HG03039 (cell line): ENCODE results near the gene TMEM141.
"Not testable (repeated sequence)": the region's sequence is repeated elsewhere in the genome, so short reads cannot be mapped to it uniquely, and the experiment has no call there.

Experiments used
- ATAC-seq: cut with Tn5 transposase; IDR thresholded peaks from one replicate; pipeline ENCODE4 v1.9.1; 2021; ENCODE audit warnings: mild to moderate bottlenecking, moderate library complexity; ENCODE audit not compliant: unreplicated experiment

Gene TMEM141

DNA sequence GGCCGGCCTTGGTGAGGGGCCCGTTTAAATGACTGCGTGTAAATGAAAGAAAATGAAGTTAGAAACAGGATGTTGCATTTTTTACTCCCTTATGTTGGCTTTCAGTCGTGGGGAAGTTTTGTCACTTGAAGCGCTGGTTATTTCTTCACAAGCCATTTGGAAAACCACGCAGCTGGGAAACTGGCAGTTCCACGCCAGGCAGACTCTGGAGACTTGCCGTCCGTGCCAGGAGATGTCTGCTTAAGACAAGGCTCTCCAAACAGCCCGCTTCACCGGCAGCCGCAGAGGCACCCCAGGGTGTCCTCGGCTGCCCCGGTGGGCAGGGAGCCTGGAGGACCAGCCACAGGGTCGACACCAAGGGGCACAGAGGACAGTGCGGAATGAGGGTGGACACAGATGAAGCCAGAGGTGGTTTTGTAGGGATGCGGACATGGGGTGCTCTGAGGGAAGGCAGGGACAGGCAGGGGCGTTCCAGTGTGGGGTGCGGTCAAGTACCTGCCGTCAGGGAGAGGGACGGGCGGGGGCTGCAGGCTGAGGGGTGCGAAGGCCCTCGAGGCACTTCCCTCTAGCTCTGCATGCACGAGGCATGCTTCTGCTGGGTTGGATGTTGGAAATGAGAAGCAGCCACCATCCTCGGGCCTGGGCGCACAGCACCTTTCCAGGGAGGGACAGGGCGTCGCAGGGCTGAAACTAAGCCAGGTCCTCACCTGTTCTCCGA, 40.0 kb downstream of the TMEM141 start:
- no peak for ATAC-seq

DNA sequence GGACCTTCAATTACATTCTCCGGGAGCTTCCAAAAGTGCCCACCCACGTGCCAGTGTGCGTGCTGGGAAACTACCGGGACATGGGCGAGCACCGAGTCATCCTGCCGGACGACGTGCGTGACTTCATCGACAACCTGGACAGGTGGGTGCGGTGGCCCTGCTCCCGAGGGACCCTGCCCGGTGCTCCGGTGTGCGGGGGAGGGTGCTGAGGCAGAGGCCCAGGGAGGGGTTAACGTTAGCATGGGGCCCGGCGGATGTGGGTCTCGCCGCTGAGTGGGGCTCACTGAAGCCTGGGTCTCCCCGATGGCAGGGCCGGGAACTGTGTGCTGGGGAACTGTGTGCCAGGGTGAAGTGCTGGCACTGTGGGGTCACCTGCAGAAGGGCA, 40.6 kb downstream of the TMEM141 start:
- ATAC-seq = no peak

DNA sequence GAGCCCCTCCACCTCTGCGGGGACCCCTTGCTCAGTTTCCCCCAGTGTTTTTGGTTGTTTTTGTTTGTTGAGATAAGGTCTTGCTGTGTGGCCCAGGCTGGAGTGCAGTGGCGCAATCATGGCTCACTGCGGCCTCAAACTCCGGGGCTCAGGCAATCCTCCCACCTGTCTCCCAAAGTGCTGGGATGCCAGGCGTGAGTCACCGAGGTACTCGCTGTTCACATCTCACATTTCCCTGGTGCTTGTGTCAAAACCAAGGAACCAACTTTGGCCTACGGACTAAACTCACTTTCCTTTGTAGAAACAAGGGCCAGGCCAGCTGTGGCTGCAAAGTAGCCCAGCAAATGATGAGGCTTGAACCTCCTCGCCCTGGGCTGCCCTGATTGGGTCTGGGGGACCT, 41.4 kb downstream of the TMEM141 start:
- ATAC-seq = no peak

DNA sequence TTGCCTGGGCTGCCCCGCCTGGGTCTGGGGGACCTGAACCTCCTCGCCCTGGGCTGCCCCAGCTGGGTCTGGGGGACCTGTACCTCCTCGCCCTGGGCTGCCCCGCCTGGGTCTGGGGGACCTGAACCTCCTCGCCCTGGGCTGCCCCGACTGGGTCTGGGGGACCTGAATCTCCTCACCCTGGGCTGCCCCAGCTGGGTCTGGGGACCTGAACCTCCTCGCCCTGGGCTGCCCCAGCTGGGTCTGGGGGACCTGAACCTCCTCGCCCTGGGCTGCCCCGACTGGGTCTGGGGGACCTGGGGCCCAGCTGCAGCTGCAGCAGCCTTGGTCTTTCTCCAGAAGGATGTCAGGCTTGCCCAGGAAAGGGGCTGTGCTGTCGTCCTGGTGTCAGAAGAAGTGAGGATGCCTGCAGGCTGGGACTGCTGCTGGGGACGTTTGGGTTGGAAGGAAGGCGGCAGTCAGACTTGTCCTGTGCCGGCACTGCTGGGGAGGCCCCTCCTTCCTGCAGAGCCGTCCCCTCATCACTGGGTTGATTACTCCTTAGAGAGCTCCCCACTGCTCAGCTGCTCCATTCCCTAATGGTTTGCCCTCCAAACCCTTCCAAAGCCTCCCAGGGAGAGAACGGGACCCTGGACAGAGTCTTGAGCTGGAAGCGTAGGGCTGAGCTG, 42.4 kb downstream of the TMEM141 start:
- ATAC-seq = not testable (repeated sequence)

DNA sequence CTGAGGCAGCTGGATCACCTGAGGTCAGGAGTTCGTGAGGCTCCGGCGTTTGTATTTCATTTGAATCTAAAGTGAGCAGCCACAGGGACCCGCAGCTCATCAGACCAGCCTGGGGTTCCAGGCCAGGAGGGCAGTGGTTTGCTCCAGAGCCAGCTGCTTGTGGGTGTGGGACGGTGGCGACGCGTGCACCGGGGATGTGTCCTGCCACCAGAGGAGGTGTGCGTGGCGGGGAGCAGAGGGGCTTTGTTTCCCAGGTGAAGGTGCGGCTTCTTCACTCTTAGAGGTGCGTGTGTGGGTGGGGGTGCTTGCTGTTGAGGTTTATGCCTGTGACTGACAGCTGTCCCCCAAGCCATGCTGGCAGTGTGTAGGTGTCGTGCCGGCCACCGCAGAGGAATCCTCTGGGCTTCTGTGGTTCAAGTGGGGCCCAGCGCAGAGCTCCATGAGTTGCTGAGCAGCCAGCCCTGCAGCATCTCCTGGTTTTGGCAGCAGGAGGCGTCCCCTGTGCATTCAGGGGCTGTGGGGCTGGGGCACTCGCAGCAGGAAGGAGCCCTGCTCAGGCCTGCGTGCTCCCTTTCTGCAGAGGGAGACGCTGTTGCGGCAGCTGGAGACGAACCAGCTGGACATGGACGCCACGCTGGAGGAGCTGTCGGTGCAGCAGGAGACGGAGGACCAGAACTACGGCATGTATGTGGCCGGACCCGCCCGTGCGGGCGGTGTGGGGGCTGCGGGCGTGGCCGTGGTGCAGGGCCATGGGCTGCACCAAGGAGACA, 44.2 kb downstream of the TMEM141 start:
- no peak for ATAC-seq

DNA sequence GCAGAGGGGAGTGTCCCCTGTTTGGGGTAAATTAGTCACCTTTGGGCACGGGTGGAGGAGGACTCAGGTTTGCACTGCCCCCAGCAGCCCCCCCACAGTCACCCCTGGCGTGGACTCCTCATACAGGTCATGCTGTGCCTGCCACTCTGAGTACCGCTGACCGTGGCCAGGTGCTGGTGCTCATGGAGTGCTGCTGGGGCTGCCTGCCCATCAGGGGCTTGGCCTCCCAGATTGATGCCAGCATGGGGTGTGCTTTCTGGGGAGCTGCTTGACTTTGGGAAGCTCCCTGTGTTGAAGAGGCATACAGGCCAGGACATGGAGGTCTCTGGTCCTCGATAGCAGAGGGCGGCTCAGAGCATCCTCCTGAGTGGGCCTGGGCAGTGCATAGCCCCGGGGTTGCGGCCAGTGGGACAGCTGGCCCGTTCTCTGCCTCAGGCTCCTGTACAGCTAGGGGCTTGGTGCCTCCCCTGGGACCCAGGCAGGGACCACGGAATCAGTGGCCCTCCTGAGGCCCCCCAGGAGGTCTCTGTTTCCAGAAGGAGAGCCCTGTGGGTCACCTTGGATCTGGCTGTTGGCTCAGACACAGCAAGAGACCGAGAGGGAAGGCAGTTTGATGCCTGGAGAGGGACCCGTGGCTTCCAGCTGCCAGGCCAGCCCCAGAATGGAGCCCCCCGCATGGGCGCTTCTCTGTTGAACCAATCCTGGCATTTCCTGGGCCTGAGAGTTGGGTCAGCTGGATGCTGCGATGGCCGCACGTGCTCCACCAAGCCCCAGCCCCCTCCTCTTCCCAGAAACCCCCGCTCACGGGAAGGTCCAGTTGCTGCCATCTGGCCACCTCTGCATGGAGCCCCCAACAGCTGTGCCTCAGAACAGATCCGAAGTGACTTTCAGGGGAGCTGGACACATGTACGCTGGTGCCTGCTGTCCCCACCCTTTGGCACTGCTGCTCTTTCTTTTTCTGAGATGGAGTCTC, 45.1 kb downstream of the TMEM141 start:
- ATAC-seq = no peak

DNA sequence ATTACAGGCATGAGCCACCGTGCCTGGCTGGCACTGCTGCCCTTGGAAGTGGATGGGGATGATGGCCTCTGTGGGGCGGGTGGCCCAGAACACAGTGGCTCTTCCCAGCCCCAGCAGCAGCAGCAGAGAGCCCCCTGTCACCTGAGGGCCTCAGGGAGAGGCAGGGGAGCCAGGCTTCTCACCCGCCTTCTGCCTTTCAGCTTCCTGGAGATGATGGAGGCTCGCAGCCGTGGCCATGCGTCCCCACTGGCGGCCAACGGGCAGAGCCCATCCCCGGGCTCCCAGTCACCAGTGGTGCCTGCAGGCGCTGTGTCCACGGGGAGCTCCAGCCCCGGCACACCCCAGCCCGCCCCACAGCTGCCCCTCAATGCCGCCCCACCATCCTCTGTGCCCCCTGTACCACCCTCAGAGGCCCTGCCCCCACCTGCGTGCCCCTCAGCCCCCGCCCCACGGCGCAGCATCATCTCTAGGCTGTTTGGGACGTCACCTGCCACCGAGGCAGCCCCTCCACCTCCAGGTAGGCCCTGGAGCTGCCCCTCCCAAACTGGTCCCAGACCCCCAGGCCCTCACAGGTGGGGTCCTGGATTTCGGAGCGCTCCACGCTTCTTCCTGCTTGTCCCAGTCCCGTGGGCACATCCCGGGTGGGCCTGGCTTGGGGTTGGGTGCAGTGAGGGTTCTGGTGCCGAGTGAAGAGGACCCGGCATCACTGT, 46.2 kb downstream of the TMEM141 start:
- no peak for ATAC-seq

DNA sequence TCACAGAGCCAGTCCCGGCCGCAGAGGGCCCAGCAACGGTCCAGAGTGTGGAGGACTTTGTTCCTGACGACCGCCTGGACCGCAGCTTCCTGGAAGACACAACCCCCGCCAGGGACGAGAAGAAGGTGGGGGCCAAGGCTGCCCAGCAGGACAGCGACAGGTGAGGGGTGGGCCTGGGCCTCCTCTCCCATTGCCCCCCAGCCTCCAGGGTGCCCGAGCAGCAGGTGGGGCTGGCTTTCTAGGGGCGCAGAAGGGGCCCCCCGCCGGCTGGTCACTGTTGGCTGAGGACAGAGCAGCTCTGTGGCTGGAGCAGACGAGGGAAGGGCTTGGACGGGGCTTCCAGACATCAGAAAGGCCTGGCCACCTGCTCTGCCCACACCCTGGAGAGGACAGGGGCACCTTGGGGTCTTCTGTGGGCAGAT, 46.7 kb downstream of the TMEM141 start:
- ATAC-seq = not testable (repeated sequence)

DNA sequence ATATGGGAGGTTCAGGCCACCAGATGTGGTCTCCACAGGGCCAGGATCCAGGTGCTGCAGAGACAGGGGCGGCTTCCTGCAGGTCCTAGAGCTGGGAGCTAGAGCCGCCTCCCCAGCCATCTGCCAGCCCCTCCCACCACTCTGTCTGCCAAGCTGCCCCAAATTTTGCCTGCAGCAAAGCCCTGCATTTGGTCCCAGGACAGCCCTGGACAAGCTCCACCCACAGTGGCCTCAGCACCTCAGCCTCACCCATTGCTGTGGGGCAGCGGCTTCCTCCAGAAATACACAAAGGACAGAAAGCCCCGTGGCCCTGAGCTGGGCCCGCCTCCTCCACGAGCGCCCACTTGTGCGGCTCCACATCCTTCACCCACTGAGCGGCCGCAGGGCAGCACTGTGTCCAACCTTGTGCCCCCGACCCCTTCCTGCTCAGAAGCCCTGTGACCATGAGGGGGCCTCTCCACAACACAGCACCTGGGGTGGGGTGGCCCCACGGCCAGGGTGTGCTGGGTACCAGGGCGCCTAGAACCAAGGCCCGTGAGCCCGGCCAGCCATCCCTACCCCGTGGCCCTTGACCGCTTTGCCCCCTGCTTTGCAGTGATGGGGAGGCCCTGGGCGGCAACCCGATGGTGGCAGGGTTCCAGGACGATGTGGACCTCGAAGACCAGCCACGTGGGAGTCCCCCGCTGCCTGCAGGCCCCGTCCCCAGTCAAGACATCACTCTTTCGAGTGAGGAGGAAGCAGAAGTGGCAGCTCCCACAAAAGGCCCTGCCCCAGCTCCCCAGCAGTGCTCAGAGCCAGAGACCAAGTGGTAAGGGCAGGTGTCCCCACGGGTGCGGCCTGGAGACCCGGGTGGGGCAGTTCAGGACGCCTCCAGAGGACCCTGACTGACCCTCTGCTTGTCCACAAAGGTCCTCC, 47.4 kb downstream of the TMEM141 start:
- ATAC-seq = no peak

DNA sequence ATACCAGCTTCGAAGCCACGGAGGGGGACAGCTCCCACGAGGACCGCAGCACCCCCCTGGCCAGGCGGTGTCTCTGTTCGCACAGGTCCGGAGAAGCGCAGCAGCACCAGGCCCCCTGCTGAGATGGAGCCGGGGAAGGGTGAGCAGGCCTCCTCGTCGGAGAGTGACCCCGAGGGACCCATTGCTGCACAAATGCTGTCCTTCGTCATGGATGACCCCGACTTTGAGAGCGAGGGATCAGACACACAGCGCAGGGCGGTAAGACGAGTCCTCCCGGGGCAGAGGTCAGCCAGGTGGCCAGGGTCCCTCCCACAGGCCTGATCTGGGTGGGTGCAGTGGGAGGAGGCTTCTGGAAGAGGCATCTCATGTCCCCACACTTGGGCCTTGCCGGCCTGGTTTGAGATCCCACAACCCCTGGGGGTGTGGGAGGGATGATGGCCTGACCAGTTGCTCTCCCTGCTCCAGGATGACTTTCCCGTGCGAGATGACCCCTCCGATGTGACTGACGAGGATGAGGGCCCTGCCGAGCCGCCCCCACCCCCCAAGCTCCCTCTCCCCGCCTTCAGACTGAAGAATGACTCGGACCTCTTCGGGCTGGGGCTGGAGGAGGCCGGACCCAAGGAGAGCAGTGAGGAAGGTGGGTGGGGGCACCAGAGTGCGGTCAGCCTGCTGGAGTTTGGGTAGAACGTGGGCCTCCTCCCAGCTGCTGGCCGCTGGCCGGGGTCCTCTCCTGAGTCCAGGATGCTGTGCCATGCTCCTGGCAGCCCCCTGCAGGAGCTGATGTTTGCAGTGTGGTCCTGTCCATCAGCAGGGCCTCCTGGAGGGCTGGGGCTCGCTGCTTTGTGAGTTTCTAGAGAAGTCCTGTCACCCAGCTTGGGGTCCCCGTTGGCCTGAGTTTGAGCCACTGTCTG, 48.3 kb downstream of the TMEM141 start:
- no peak for ATAC-seq

DNA sequence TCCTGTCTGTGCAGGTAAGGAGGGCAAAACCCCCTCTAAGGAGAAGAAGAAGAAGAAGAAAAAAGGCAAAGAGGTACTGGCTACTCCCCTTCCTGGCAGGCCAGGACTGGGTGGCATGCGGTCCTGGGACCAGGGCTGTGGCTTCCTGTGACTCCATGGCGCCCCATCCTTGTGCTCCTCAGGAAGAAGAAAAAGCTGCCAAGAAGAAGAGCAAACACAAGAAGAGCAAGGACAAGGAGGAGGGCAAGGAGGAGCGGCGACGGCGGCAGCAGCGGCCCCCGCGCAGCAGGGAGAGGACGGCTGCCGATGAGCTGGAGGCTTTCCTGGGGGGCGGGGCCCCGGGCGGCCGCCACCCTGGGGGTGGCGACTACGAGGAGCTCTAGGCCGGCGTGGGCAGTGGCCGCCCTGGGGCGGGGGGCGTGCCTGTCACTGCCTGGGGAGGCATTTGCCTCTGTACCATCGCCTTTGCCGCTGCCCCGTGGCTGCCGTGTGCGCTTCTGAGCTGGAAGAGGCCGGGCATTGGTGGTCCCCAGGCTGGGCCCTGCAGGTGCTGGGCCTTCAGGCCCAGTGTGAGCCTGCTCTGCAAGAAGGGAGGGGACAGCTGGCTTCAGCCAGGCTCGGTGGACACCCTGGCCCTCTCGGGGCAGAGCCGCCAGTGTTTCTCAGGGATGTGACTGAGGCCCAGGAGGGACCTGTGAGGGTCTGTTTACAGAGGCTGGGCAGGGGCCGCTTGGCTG, 49.2 kb downstream of the TMEM141 start:
- no peak for ATAC-seq

DNA sequence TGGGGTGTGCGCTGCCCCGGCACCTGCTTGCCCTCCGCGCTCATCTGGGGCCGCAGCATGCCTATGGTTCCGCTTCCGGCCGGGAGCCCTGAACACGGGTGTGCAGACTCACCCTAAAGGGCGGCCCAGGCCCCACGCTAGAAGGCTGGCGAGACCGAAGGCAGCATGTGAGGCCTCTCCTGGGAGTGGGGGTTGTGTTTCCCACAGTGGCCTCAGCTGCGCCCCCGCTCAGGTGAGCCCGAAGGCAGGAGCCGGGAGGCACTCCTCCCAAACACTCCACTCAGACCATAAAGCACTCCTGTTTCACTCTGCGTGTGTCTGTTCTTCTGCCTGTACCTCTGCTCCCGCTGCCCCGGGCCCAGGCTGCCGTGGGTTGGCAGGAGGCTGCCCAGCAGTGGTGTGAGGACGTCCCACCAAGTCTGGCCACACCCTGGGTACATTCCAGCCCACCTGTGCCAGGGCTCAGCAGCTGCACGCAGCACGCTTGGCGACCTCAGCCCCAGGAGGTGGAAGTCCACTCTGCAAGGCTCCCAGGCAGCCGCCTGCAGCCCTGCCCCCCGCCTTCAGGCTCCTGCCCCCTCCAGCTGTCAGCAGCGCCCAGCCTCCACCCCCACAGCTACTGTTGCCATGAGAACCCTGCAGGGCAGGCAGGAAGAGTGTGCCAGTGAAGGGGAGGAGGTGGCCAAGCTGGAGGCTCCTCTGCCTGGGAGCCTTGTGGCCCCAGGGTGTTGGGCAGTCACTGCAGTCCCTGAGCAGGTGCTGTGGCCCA, 49.9 kb downstream of the TMEM141 start:
- no peak for ATAC-seq

DNA sequence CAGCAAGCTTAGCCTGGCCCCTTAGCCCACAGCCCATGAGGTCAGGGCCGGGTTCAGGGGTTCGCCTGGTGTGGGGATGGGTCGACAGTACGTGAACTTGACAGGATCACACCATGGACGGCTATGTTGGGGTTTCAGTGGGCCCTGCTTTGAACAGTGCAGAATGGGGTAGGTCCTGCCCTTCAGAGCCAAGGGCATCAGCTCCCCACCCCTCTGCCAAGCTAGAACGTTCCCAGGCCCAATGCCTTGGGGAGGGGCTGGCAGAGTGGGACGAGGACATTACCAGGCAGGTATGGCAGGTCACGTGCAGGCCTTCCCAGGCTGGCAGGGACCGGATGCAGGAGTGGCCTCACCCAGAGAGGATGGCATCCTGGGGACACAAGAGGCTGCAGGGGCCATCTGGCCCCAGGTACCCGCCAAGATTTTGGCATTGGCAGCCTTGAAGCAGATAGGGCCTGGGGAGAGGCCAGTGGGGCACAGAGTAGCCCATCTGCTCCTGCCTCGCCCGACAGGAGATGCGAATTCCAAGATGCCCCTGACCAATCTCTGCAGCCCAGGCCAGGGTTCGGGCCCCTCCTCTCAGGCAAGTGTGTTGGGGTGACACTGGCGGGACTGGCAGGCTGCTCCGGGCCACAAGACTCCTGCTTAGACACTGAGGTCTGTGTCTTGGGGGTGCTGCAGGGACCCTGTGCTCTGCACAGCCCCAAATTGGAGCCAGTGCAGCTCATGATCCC, 50.7 kb downstream of the TMEM141 start:
- ATAC-seq = not testable (repeated sequence)

DNA sequence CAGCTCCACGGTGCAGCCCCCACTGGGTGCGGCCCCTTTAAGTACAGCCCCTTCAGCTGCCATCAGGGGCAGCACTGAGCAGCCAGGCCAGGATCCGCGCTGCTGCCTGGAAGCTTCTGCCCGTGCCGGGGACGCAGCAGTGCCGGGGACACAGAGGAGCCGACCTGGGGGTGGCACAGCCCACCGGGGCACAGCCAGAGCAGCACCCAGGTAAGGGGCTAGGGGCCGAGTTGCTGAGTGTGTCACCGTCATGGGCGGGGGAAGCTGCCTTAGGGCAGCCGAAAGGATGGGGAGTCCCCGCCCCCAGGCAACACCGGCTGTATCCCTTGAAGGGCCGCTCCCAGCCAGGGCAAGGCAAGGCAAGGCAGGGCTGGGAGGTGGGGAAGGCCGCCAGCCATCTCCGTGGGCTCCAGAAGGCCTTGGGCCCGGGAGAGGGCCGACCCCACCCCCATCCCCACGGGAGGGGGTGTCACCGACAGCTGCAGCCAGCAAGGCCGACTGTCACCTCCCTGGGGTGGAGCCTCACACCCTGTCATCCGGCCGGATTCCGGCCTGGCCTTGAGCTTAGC, 51.3 kb downstream of the TMEM141 start, which contains the start of gene AJM1:
TSS of gene AJM1 (plus strand) at position 99 of the 569 bp plus-strand sequence. CDS start 1,937 bp downstream, outside the sequence.
- ATAC-seq = peak; percentile 47
